Loucy (cell line): ENCODE results near the gene HIGD2A.

Experiments used
- H2AFZ ChIP-seq: fragments of 200-600 bp; sonication (generic); 2 replicates; pipeline ENCODE4 v1.6.0; 2016; ENCODE audit warnings: antibody characterized with exemption, mild to moderate bottlenecking, low read length, moderate library complexity
- H3F3A ChIP-seq: fragments of 200-600 bp; 2 replicates; pipeline ENCODE4 v1.6.0; 2016; ENCODE audit warnings: antibody characterized with exemption, low read depth, mild to moderate bottlenecking
- H3K27me3 ChIP-seq: fragments of 200-600 bp; sonication (generic); 2 replicates; pipeline ENCODE4 v1.6.1; 2014; ENCODE audit warnings: low read length, mild to moderate bottlenecking; ENCODE audit not compliant: insufficient read depth, poor library complexity, severe bottlenecking
- H3K36me3 ChIP-seq: fragments of 200-600 bp; sonication (generic); 2 replicates; pipeline ENCODE4 v1.6.1; 2016; ENCODE audit warnings: low read length; ENCODE audit not compliant: insufficient read depth
- H3K4me1 ChIP-seq: fragments of 200-600 bp; sonication (generic); 2 replicates; pipeline ENCODE4 v1.5.1; 2014; ENCODE audit warnings: low read length, mild to moderate bottlenecking; ENCODE audit not compliant: insufficient read depth, poor library complexity, severe bottlenecking
- H3K4me2 ChIP-seq: fragments of 200-600 bp; sonication (generic); 2 replicates; pipeline ENCODE4 v1.6.0; 2014; ENCODE audit warnings: antibody characterized with exemption, low read length, low read depth, mild to moderate bottlenecking; ENCODE audit not compliant: poor library complexity, severe bottlenecking
- H3K4me3 ChIP-seq: fragments of 200-600 bp; sonication (generic); 2 replicates; pipeline ENCODE4 v1.5.1; 2014; ENCODE audit warnings: low read length, mild to moderate bottlenecking, mixed read lengths; ENCODE audit not compliant: poor library complexity, severe bottlenecking
- H3K79me2 ChIP-seq: fragments of 200-600 bp; sonication (generic); 2 replicates; pipeline ENCODE4 v1.6.1; 2014; ENCODE audit warnings: low read length; ENCODE audit not compliant: insufficient read depth
- H3K9ac ChIP-seq: fragments of 200-600 bp; sonication (generic); 2 replicates; pipeline ENCODE4 v1.6.0; 2014; ENCODE audit warnings: mild to moderate bottlenecking, low read depth, low read length, moderate library complexity; ENCODE audit not compliant: poor library complexity, severe bottlenecking
- H3K9me2 ChIP-seq: fragments of 200-600 bp; sonication (generic); replicated peaks from 2 replicates; pipeline ENCODE4 v1.6.1; 2016; ENCODE audit warnings: low read depth, low read length, mixed read lengths
- H3K9me3 ChIP-seq: fragments of 200-600 bp; sonication (generic); 2 replicates; pipeline ENCODE4 v1.6.1; 2014; ENCODE audit warnings: mild to moderate bottlenecking, antibody characterized with exemption, low read length, low read depth; ENCODE audit not compliant: insufficient read depth
- H4K20me1 ChIP-seq: fragments of 200-600 bp; sonication (generic); 2 replicates; pipeline ENCODE4 v1.6.0; 2014; ENCODE audit warnings: antibody characterized with exemption, low read length, mild to moderate bottlenecking; ENCODE audit not compliant: insufficient read depth, poor library complexity, severe bottlenecking
- CTCF ChIP-seq: fragments of 200-600 bp; sonication (generic); conservative IDR thresholded peaks from 2 replicates; pipeline ENCODE4 v1.5.1; 2014; ENCODE audit warnings: mild to moderate bottlenecking, antibody characterized with exemption, low read length
- EZH2phosphoT487 ChIP-seq: fragments of 200-600 bp; IDR thresholded peaks from 2 replicates; pipeline ENCODE4 v1.6.1; 2018; ENCODE audit warnings: antibody characterized with exemption, mild to moderate bottlenecking, moderate library complexity, borderline replicate concordance

HIGD2A gene

GRCh38 chr5:176361437-176362232, 26.9 kb upstream of the HIGD2A start, which contains the start of gene KIAA1191:
Gene KIAA1191, minus strand, starts transcription at chr5:176361764. Its CDS starts 2,256 bp downstream, at chr5:176359508.
- Histone ChIP-seq H3K4me3 (peak within 1 kb of the TSS; percentile 81), H3K79me2 (peaks cover 37% of the 10 kb centered on the region), H2AFZ (peak within 1 kb of the TSS; percentile 69), H3K9me3 (no peaks in the 10 kb centered on the region), H3K4me2 (peak within 1 kb of the TSS; percentile 79), H3K36me3 (no peaks in the 10 kb centered on the region), H3K4me1 (peaks cover 12% of the 10 kb centered on the region), H3K27me3 (no peaks in the 10 kb centered on the region), H3K9me2 (no peaks in the 10 kb centered on the region), H3F3A (no peaks in the 10 kb centered on the region), H4K20me1 (peaks cover 15% of the 10 kb centered on the region), H3K9ac (peak within 1 kb of the TSS; percentile 89)
- TF ChIP-seq EZH2phosphoT487: no peak
- TF ChIP-seq CTCF: no peak

- H3K9ac ChIP-seq: no peak overlapping the region
These were observed 26.4 kb upstream of the HIGD2A start for GRCh38 chr5:176362233-176362490.

GRCh38 chr5:176364765-176365350, 23.7 kb upstream of the HIGD2A start:
- H3K9ac ChIP-seq: peak overlapping the region; percentile 67
- no peaks in the 10 kb centered on the region for H3K36me3 ChIP-seq
- H3K27me3 ChIP-seq: no peaks in the 10 kb centered on the region
- H3K9me2 ChIP-seq: no peaks in the 10 kb centered on the region
- H3K4me2 ChIP-seq: peak overlapping the region; percentile 71
- no peaks in the 10 kb centered on the region for H3K9me3 ChIP-seq
- peak overlapping the region; percentile 73 for H3K4me3 ChIP-seq
- H2AFZ ChIP-seq: peak overlapping the region; percentile 84
- peaks cover 9% of the 10 kb centered on the region for H3K79me2 ChIP-seq
- peaks cover 8% of the 10 kb centered on the region for H4K20me1 ChIP-seq
- no peaks in the 10 kb centered on the region for H3F3A ChIP-seq
- H3K4me1 ChIP-seq: peaks cover 7% of the 10 kb centered on the region
- TF ChIP-seq EZH2phosphoT487: no peak
- no peak for TF ChIP-seq CTCF

More at GRCh38 chr5:176362233-176362490, 26.4 kb upstream of the HIGD2A start:
- Histone ChIP-seq H3K4me2 (peak overlapping the region; percentile 72), H3F3A (no peaks in the 10 kb centered on the region), H3K27me3 (no peaks in the 10 kb centered on the region), H2AFZ (peak overlapping the region; percentile 57; the same call in 1 of the 2 replicates), H3K9me2 (no peaks in the 10 kb centered on the region), H3K36me3 (no peaks in the 10 kb centered on the region), H3K79me2 (peaks cover 32% of the 10 kb centered on the region), H3K4me1 (peaks cover 12% of the 10 kb centered on the region), H3K9me3 (no peaks in the 10 kb centered on the region), H4K20me1 (peaks cover 15% of the 10 kb centered on the region), H3K4me3 (peak overlapping the region; percentile 81)
- no peak for TF ChIP-seq EZH2phosphoT487
- no peak for TF ChIP-seq CTCF
